NCI-H1436 (cell line): ENCODE data around the gene NCAPH2.
"Not testable (repeated sequence)": the region's sequence is repeated elsewhere in the genome, so short reads cannot be mapped to it uniquely, and the experiment has no call there.

Experiments
- DNase-seq: peaks from one replicate; lab custom pipeline; 2025; lab: John Stamatoyannopoulos, UW

NCAPH2 gene

GRCh38 chr22:50530877-50531545, 23.0 kb downstream of the NCAPH2 start:
- DNase-seq, result peak; percentile 36

GRCh38 chr22:50531546-50531961, 23.5 kb downstream of the NCAPH2 start:
- no peak for DNase-seq

DNA sequence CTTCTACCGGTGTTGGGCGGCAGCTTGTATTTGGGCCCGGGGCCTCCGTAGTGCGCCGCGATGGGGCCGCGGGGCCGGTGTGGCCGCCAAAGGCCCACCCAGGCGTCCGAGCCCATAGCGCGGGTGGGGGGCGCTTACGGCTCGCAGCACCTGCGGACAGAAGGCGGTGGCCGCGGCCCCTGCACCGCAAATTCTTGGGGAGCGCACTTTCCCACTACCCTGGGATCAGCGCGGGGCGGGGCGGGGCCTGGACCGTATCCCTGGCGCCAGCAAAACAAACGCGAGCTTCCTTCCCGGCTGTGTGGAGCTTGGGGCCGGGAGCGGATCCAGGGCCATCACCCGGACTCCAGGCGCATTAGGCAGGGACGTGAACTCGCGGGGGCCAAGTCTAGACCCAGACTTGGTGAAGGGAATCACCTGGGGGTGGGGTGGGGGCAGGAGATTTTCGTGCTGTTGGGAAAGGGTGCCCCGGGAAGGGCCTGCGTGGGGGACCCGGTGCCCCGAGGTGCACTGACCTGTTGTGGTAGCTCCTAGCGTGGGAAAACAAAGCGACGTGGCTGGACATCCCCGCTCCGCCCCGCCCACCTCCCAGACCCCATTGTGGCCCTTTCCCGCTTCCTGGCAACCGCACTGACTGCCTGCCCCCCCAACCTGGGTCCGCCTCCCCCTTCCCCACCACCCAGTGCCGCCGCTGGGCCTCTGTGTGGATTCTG, 24.1 kb downstream of the NCAPH2 start:
- DNase-seq, result no peak

DNA sequence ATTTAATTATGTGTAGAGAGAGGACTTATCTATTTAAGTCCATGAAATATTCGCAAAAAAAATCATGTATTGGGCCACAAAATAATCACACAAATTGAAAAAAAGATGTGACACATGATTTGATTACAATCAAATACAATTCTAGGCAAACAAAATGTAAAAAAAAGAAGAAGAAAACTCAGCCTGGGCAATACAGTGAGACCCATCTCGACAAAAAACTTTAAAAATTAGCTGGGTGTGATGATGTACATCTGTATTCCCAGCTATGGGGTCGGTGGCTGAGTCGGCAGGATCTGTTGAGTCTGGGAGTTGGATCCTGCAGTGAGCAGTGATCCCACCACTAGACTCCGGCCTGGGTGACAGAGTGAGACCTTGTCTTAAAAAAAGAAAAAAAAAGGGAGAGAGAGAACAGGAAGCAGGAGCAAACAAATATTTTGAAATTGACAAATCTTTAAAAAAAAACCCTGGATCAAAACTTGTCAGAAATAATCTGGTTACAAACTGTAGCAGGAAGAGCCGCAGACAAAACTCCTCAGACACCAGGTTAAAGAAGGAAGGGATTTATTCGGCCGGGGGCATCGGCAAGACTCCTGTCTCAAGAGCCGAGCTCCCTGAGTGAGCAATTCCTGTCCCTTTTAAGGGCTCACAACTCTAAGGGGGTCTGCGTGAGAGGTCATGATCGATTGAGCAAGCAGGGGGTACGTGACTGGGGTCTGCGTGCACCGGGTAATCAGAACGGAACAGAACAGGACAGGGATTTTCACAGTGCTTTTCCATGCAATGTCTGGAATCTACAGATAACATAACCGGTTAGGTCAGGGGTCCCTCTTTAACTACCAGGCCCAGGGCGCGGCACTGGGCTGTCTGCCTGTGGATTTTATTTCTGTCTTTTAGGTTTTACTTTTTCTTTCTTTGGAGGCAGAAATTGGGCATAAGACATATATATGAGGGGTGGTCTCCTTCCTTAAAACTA, 25.1 kb downstream of the NCAPH2 start:
- DNase-seq, result no peak

DNA sequence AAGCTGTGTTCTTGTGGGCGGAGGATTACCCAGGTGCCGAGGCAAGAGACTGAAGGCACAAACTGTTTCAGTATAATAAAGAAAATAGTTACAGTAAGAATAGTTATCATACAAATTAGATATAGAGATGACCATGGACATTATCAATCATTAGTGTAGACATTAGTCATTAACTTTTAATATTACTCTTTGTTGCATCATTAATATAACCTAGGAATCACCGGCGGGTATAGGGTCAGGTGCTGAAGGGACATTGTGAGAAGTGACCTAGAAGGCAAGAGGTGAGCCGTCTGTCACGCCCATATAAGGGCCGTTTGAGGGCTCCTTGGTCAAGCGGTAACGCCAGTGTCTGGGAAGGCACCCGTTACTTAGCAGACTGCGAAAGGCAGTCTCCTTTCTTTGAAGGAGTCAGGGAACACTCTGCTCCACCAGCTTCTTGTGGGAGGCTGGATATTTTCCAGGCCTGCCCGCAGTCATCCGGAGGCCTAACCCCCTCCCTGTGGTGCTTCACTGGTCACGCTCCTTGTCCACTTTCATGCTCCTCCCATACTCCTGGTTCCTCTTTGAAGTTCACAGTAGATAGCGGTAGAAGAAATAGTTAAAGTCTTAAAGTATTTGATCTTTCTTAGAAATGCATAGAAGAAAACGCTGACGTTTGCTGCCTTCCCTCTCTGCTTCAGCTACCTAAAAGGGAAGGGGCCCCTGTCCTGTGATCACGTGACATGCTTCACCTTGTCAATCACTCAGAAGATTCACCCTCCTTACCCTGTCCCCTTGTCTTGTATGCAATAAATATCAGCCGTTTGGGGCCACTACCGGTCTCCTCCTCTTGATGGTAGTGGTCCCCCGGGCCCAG, 26.1 kb downstream of the NCAPH2 start:
- not testable (repeated sequence) for DNase-seq

DNA sequence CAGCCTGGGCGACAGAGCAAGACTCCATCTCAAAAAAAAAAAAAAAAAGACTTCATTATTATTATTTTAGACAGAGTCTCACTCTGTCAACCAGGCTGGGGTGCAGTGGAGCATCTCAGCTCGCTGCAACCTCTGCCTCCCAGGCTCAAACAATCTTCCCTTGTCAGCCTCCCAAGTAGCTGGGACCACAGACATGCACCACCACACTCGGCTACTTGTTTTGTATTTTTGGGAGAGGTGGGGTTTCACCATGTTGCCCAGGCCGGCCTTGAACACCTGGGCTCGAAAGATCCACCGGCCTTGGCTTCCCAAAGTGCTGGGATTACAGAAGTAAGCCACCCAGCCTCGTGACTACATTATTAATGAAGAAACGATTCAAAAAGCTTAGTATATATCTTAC, 27.1 kb downstream of the NCAPH2 start:
- no peak for DNase-seq

DNA sequence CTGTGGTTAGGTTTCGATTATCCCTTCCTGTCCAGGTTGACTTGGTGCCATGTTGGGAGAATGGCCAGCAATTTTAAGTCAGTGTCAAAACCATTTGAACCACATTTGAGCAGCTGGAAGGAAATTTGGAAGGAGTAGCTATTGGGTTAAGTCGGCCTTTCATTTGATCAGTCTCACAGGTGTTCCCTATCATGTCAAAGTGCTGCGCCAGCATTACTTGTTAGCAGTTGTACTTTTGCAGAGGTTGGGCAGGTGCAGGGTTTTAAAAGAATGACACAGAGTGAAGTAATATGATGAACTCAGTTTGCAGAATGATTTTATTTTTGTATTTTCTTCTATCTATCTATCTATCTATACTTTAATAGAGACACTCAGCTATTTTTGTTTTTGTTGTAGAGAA, 28.2 kb downstream of the NCAPH2 start:
- no peak for DNase-seq

- no peak for DNase-seq
Measured at GRCh38 chr22:50537765-50538164, 29.7 kb downstream of the NCAPH2 start.

GRCh38 chr22:50540381-50540780, 32.4 kb downstream of the NCAPH2 start:
- no peak for DNase-seq

DNA sequence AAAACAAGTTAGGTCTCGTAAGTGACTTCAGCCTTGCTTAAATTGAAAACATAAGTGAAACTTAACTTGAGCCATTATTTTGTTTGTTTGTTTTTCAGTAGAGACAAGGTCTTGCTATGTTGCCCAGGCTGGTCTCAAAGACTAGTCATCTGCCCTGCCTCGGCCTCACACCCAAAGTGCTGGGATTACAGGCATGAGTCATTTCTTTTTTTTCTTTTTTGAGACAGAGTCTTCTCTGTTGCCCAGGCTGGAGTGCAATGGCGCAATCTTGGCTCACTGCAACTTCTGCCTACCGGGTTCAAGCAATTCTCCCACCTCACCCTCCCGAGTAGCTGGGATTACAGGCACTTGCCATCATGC, 33.6 kb downstream of the NCAPH2 start:
- not testable (repeated sequence) for DNase-seq

GRCh38 chr22:50542416-50542927, 34.4 kb downstream of the NCAPH2 start:
- no peak for DNase-seq

DNA sequence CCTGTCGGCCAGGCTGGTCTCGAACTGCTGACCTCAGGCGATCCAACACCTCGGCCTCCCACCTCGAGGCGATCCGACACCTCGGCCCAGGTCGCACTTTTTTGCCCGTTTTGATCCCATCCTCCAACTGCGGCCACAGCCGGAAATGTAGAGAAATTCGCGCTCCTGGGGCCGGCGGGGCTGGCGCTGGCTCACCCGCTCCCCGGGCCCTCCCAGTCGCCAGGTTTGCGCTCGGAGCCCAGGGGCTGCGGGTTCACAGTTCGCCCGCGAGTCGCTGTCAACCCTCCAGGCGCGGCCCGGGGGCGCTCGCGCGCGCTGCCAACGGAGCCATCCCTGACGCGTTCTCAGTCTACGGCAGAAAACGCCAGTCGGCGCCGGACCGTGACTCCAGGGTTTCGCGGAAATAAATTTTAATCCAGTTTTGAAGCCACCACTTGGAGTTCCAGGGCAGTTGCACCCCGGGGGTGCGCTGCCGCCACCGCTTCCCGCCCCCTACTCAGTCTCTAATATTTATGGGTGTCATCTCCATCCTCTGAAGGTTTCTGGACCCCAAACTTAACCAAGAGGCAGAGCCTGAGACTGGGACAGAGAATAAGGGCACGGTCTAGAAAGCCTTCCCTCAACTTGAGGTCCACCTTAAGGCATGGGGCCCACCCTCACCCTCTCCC, 36.2 kb downstream of the NCAPH2 start:
- peak; percentile 59 for DNase-seq

GRCh38 chr22:50544746-50545253, 36.8 kb downstream of the NCAPH2 start:
- DNase-seq, result no peak

GRCh38 chr22:50545522-50546325, 37.7 kb downstream of the NCAPH2 start, which contains the start of gene KLHDC7B:
Gene KLHDC7B, plus strand, starts transcription at chr22:50545899. Its CDS starts 345 bp downstream, at chr22:50546244.
- no peak for DNase-seq

- DNase-seq, result no peak
Measured at GRCh38 chr22:50546326-50547262, 38.6 kb downstream of the NCAPH2 start.

DNA sequence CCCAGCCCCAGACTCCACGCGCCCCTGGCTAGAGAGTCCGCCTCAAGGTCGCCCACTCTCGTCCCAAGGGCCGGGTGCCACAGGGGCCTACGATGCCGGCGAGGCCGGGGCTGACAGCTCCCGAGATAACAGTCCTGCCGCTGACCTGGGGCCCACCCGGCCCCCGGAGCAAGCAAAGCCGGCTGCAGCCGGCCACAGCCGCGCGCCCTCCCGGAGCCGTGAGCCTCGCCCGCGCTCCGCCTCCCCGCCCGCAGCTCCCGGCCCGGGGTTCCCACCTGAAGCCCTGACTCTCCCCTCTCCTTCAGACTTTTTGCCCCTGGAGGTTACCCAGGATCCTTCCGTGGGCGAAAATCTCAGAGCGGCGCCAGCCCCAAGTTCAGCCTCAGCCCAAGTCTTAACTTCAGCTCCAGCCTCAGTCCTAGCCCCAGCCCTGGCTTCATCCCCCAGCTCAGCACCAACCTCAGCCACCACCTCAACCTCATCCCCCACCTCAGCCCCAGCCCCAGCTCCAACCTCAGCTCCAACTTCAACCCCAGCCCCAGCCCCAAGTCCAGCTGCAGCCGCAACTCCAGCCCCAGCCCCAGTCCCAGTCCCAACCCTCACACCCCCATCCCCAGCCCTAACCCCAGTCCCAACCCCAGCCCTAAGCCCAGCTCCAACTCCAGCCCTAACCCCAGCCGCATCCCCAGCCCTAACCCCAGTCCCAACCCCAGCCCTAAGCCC, 39.4 kb downstream of the NCAPH2 start:
- DNase-seq, result no peak

DNA sequence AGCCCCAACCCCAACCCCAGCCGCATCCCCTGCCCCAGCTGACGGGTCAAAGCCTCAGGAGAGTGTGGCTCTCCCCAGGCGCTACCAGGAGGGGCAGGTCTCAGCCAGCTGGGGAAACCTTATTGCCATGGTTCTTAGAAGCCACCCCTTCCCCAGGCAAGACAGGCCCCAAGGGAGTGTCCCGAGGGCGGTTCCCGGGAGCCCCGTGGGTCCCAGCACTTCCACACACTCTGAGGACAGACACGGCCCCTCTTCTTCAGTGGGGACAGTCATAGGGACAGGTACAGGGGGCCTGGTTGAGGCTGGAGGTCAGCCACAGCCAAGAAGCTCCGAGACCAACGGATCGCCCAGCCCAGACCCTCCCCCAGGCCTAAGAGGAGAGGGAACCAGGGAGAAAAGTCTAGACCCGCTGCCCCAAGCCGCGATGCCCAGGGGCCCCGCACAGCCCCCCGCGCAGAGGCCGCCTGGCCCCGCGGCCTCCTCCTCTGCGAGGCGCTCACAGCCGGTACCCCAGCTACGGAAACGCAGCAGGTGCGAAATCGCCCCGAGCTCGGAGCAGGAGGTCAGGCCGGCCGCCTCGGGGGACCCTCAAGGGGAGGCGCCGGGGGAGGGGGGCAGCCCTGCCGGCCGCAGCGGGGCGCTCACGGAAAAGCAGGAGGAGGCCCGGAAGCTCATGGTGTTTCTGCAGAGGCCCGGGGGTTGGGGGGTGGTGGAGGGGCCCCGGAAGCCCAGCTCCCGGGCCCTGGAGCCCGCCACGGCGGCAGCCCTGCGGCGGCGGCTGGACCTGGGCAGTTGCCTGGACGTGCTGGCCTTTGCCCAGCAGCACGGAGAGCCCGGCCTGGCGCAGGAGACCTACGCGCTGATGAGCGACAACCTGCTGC, 40.3 kb downstream of the NCAPH2 start:
- DNase-seq, result no peak
